Activated B cell treated with CpG ODN at 0.5 μM for 24 hours (primary cell): Measurements from ENCODE around the gene LETMD1. TPM values are rescaled to one million over a fixed set of nuclear protein-coding genes. Genes with fewer than 3 reads are reported as not detected.
A peak's percentile ranks its signal among the peaks of the same experiment; 100 is the strongest.

Experiments
- ATAC-seq: fragments of 200-7000 bp; cut with Tn5 transposase; one replicate; pipeline ENCODE4 v1.10.0; 2021; ENCODE audit warnings: low read depth, mild to moderate bottlenecking, moderate library complexity
- CTCF ChIA-PET: fragments of 350-600 bp; sonication (Branson Sonifier 250); formaldehyde crosslinking; loops from one replicate; lab custom pipeline; 2021; ENCODE audit warnings: antibody characterized with exemption; lab: Charles Lee
- POLR2A ChIA-PET: fragments of 350-600 bp; sonication (Branson Sonifier 250); formaldehyde crosslinking; loops from one replicate; lab custom pipeline; 2021; ENCODE audit warnings: antibody characterized with exemption; lab: Charles Lee
- DNase-seq: peaks from one replicate; pipeline ENCODE4 v3.0.0; 2022
- H3K27ac Mint-ChIP-seq: one replicate; pipeline ENCODE4 v1.8.0; 2020; ENCODE audit warnings: mixed read lengths
- H3K27me3 Mint-ChIP-seq: one replicate; pipeline ENCODE4 v1.8.0; 2021; ENCODE audit warnings: mixed read lengths
- H3K36me3 Mint-ChIP-seq: one replicate; pipeline ENCODE4 v1.8.0; 2021; ENCODE audit warnings: low read depth, mixed read lengths
- H3K4me1 Mint-ChIP-seq: one replicate; pipeline ENCODE4 v1.8.0; 2021; ENCODE audit warnings: mixed read lengths
- H3K4me3 Mint-ChIP-seq: one replicate; pipeline ENCODE4 v1.8.0; 2020; ENCODE audit warnings: mild to moderate bottlenecking, mixed read lengths
- H3K9me3 Mint-ChIP-seq: one replicate; pipeline ENCODE4 v1.8.0; 2020; ENCODE audit warnings: mixed read lengths
- intact Hi-C: fragments of 100-400 bp; cut with micrococcal nuclease; formaldehyde crosslinking; loops from one replicate; pipeline ENCODE4 v1.15.1; 2024
- total RNA-seq: library from RNA; stranded (reverse); gene quantifications from 2 replicates; pipeline ENCODE4 v1.2.3, GENCODE V29; 2022
- TF ChIP-seq, protein P1 (sequence below): fragments of 200-600 bp; IDR thresholded peaks from one replicate; pipeline ENCODE4 v1.8.0; 2022; ENCODE audit warnings: antibody characterized with exemption, mild to moderate bottlenecking

LETMD1 gene
- total RNA-seq, 1 donor from 2014 or later: 92.0 TPM

- Mint-ChIP-seq H3K4me3 (no peak overlapping the region), H3K4me1 (peaks cover 28% of the 10 kb centered on the region), H3K9me3 (no peaks in the 10 kb centered on the region), H3K36me3 (no peaks in the 10 kb centered on the region), H3K27me3 (no peaks in the 10 kb centered on the region), H3K27ac (no peak overlapping the region)
- ChIA-PET POLR2A (no interaction called here), CTCF (no interaction called here)
- DNase-seq: no peak
- intact Hi-C loops: no loop called here
- TF ChIP-seq, protein P1, sequence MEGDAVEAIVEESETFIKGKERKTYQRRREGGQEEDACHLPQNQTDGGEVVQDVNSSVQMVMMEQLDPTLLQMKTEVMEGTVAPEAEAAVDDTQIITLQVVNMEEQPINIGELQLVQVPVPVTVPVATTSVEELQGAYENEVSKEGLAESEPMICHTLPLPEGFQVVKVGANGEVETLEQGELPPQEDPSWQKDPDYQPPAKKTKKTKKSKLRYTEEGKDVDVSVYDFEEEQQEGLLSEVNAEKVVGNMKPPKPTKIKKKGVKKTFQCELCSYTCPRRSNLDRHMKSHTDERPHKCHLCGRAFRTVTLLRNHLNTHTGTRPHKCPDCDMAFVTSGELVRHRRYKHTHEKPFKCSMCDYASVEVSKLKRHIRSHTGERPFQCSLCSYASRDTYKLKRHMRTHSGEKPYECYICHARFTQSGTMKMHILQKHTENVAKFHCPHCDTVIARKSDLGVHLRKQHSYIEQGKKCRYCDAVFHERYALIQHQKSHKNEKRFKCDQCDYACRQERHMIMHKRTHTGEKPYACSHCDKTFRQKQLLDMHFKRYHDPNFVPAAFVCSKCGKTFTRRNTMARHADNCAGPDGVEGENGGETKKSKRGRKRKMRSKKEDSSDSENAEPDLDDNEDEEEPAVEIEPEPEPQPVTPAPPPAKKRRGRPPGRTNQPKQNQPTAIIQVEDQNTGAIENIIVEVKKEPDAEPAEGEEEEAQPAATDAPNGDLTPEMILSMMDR: no peak
- no peak for ATAC-seq
These were observed 28.2 kb upstream of the LETMD1 start for GRCh38 chr12:51019927-51020326.

DNA sequence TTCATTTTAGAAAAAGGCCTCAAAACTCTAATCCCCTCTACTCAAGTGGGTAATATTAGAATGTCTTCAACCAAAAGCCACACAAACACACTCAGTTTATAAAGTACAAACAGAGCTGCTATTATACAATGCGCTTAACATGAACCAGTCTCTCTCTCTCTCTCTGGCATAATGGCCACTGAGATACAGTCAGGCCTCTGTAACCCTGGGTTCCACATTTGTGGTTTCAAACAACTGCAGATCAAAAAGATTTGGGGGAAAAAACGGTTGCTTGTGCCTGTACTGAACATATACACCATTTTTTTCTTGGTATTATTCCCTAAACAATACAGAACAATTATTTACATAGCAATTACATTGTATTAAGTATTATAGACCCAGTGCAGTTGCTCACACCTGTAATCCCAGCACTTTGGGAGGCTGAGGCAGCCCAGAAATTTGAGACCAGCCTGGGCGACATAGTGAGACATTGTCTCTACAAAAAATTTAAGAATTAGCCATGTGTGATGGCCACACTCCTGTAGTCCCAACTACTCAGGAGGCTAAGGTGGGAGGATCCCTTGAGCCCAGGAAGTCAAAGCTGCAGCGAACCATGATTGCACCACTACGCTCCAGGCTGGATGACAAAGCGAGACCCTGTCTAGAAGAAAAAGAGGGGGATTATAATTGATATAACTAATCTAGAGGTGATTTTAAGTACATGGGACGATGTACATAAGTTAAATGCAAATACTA, 27.5 kb upstream of the LETMD1 start:
- ATAC-seq: no peak
- no peaks in the 10 kb centered on the region for H3K27me3 Mint-ChIP-seq
- no peak overlapping the region for H3K4me3 Mint-ChIP-seq
- ChIA-PET CTCF (no interaction called here), POLR2A (interaction anchor here (0.7 kb wide), 1 partner anchor 12 kb away, joined by 4 read pairs; no protein-coding TSS in a partner anchor)
- no peaks in the 10 kb centered on the region for H3K9me3 Mint-ChIP-seq
- no peak overlapping the region for H3K27ac Mint-ChIP-seq
- intact Hi-C loops: no loop called here
- H3K36me3 Mint-ChIP-seq: no peaks in the 10 kb centered on the region
- TF ChIP-seq, protein P1: no peak
- DNase-seq: no peak
- peaks cover 35% of the 10 kb centered on the region for H3K4me1 Mint-ChIP-seq

GRCh38 chr12:51021694-51022093, 26.4 kb upstream of the LETMD1 start:
- POLR2A ChIA-PET: interaction anchor here (0.7 kb wide), 3 partner anchors 9 to 1029 kb away, joined by 4 to 8 read pairs (median 7); no protein-coding TSS in a partner anchor
- no peak for DNase-seq
- peaks cover 40% of the 10 kb centered on the region for H3K4me1 Mint-ChIP-seq
- H3K4me3 Mint-ChIP-seq: no peak overlapping the region
- intact Hi-C loops: no loop called here
- no peak overlapping the region for H3K27ac Mint-ChIP-seq
- ATAC-seq: no peak
- CTCF ChIA-PET: no interaction called here
- H3K9me3 Mint-ChIP-seq: no peaks in the 10 kb centered on the region
- peaks cover 3% of the 10 kb centered on the region for H3K36me3 Mint-ChIP-seq
- TF ChIP-seq, protein P1: no peak
- H3K27me3 Mint-ChIP-seq: no peaks in the 10 kb centered on the region

GRCh38 chr12:51023625-51024382, 24.3 kb upstream of the LETMD1 start:
- CTCF ChIA-PET: no interaction called here

More at GRCh38 chr12:51023625-51024382, 24.3 kb upstream of the LETMD1 start:
- H3K27me3 Mint-ChIP-seq: no peaks in the 10 kb centered on the region
- H3K27ac Mint-ChIP-seq: peak overlapping the region; percentile 93
- H3K4me3 Mint-ChIP-seq: peak overlapping the region; percentile 99
- ATAC-seq (no peak), DNase-seq (no peak)
- peaks cover 44% of the 10 kb centered on the region for H3K4me1 Mint-ChIP-seq
- H3K9me3 Mint-ChIP-seq: no peaks in the 10 kb centered on the region
- intact Hi-C loops: loop anchor here (2.0 kb wide), 2 partner anchors 15 to 259 kb away; partner anchors contain the start of gene ATF1
- TF ChIP-seq, protein P1: no peak
- POLR2A ChIA-PET: interaction anchor here (0.9 kb wide), 1 partner anchor 15 kb away, joined by 3 read pairs; no protein-coding TSS in a partner anchor
- peaks cover 3% of the 10 kb centered on the region for H3K36me3 Mint-ChIP-seq
